ENCODE measurements around the gene PREX1.
"Not testable (repeated sequence)": the region's sequence is repeated elsewhere in the genome, so short reads cannot be mapped to it uniquely, and the experiment has no call there.

PREX1 gene

DNA sequence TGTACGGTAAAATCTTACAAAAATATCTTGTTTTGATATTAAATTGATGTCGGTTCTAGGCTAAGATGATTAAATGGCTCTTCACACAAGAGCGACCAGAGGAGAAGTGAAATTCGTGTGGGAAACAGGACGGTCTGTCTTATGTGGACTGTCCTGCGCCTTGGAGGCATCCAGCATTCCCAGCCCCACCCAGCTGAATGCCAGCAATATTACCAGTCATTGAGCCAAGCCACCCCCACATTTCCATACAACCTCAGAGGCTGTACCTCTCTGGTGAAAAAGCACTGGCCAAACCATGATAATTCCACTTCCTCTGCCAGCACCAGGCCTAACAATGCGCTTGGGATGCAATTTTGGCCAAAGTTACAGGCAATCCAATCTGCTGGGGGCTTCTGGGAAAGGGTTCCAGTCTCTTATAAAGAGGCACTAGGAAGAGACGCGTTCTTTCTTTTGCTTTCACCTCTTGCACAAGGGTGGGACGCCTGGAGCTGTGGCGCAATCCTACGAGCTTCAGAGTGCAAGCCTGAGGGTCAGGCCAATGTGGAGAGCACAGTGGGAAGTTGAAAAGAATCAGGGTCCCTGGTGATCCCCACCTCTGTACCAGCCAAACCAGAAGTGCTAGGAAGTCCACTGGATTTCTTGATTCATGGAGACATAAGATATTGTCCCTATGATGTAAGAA, 213.1 kb downstream of the PREX1 start:
- no peak for DNase-seq

DNA sequence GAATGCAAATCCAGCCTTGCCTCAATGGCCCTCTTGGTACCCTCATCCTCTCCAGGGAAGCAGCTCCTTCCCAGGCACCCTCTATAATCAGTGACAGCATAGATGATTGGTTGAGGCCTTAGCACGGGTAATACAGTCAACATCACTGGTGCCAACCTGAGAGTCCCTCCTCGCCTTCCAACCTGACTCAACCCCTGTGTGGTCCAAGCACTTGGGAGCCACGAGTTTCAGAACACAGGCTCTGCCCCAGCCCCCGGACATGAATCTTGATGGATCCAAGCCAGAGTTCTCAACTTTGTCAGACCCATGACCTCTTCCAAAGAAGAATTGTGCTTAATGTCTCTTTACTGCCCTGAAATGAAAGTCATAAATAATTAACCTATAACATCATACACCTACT, 213.9 kb downstream of the PREX1 start:
- DNase-seq = no peak

DNA sequence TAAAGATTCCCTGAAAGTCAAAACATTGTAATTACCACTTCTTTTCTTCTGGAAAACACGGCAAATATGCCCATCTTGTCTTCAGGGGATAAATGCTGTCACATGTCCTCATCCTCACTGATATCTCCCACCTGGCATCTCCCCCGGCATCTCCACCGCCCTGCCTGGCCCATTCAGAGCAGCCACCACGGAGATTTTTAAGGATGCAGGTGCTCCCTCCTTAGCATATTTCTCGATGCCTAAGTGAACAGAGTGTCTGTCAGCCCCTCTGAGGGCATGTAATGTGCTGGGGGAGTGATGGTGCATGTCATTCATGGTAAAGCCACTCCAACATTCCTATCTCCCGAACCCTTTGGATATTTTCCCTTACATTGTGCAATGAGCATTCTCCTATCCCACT, 215.5 kb downstream of the PREX1 start:
- no peak for DNase-seq

DNA sequence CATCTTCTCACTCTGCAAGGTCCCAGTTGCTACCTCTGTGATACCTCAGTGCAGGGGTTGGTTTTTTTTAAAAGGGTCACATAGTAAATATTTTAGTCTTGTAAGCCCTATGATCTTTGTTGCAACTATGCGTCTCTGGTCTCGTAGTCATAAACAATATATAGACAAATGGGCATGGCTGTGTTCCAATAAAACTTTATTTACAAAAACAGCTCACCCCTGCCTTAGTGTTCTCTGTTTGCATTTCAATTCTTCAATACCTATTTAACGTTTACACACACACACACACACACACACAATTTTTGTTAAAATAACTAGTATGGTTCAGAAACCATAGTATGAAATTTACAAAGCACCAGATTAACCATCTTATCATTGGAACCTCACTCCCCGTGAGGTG, 216.8 kb downstream of the PREX1 start:
- no peak for DNase-seq

DNA sequence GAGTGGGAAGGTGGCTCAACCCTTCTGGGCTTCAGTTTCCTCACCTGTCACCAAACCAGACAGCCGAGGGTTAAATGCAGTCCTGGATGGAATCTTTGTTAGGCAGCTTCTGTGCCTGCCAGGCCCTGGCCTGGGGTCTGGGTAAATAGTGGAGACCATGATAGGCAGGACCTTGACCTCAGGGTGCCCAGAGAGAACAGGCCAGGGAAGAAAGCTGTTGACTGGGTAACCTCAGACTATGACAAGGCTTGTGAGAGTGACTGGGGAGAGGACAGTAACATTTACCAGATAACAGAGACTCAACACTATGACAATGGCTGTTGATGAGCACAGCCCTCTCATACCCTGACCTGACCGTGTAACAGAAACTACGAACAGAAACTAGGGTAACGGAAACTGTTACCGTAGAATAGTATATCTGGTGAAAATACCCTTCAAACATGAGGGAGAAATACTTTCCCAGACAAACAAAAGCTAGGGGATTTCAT, 218.3 kb downstream of the PREX1 start:
- DNase-seq = no peak

DNA sequence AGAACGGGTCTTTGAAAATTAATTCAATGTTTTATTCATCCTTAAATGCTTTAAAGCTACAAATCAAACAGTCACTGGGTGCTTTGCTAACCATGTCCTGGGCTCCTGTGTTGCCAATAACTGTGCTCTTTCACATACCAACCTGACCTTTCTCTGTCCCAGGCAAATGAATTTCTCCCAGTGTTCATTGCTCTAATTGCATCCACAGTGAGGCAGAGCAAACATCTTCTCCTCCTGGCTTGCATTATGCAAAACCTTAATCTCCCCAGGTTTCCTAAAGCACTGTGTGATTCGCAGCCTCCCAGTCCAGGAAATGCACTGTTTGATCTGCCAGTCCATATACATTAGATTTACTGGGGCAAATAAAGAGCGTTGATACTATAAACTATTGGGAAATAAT, 219.0 kb downstream of the PREX1 start:
- DNase-seq = no peak

DNA sequence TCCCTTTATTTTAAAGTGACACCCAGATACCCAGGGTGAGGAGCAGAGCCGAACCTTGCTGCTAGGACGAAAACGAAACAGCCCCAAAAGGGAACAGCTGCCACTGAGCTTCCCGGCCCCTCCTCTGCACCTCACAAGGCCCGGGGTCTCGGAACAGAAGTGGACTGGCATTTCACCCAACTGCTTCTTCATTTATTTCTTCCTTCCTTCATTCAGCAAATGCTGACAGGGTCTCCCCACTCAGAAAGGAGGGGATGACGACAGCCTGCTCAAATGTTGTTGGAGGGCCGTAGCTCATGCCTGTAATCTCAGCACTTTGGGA, 220.3 kb downstream of the PREX1 start:
- DNase-seq = no peak

DNA sequence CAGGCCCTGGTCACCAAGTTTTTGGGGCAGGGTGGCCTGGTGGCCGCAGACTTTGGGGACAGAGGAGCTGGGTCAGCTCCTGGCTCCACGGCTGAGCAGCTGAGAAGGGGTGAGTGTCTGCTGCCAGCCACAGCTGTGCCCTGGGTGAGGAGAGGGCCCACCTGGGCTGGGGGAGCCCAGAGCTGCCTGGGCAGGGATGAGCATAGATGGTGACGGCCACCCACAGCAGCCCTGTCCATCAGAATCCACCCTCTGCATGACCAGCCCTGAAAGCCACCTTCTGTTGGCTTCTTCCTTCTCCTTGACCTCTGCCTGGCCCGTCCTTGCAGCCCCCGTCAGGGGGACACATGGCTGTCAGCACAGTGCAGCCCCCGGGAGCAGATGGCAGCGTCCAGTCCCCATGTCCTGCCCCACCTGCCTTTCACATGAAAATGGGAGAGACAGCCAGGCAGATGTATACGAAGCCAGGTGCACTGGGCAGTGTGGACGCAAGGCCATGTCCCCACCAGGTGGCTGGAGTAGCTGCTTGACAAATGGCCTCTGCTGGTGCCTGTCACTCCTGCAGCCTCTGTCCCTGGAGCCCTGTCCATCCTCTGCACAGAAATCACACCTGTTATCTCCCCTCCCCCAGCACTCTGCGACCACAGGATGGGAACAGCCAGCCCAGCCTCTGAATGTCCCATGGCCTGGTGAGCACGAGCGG, 220.8 kb downstream of the PREX1 start:
- no peak for DNase-seq

DNA sequence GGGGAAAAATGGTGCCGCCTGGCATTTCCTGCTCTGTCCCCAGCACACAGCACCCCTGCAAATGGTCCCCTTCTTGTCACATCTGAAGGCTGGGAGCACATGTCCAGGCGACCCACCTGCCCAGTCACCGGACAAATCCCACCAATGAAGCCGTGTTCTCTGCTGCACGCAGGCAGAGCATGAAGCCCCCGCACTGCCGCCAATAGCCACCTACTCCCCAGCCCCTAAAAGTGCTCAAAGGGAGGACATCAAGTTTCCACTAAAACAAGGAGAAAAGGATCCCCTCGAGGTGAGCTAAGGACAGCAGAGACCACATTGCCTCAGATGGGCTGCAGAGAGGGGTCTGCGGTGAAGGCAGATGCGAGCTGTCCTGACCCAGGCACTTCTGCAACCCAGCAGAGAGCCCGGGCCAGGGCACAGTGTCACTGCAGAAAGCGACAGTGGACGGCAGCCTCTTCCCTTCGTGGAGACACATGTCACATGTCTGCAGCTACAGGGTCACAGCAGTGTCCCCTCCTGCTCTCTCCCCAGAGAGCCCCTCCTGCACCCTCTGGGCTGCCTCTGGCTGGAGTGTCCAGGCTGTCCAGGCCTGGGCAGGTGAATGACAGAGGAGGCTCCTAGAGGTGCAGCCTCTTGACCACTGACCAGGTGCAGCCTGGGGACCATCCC, 221.5 kb downstream of the PREX1 start:
- no peak for DNase-seq

DNA sequence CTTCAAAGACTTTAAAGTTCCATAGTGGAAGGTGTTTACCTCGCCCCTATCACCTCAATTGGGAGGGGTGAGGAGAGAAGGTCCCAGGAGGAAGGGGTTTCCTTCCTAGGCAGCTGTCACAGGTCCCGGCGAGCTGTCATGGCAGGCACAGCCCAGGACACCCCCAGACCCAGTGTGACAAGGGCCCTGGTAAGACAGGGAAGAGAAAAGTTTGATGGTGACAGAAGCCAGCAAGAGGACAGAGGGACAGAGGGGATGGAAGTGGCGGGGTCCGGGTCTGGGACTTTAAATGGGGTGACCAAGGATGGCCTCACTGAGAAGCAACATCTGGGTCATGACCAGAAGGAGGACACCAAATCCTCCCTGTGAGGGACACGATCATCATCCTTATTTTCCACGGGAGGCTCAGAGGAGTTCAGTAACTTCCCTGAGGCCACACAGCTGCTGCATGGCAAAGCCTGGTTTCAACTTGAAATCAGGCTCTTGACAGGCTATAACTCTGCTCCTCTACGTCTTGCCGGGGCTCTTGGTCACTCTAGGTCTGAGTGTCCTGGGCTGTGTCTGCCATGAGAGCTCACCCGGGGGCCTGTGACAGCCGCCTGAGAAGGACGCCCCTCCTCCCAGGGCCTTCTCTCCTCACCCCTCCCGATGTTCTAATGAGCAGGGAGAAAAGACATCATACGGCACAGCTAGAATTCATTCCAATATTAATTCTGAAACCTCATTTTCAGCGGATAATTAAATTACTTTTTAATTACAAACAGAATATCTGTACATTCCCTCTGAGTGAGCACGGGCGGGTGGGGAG, 222.2 kb downstream of the PREX1 start:
- no peak for DNase-seq

DNA sequence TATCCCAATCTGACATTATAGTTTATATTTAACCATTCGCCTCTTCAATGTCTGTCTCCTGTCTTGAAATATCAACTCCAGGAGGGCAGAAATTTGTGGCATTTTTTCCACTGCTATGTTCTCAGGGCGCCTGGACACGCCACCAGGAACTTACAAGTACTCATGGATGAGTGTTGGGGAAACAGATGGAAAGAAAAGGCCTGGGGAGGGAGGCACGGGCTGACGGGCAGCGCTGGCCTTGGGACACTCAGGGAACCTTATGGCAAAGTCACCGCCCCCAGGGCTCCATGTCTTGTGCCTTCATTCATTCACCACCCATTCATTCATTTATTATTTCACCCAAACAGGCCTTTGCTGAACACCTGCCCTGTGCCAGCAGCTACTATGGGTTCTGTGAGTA, 222.9 kb downstream of the PREX1 start:
- no peak for DNase-seq

DNA sequence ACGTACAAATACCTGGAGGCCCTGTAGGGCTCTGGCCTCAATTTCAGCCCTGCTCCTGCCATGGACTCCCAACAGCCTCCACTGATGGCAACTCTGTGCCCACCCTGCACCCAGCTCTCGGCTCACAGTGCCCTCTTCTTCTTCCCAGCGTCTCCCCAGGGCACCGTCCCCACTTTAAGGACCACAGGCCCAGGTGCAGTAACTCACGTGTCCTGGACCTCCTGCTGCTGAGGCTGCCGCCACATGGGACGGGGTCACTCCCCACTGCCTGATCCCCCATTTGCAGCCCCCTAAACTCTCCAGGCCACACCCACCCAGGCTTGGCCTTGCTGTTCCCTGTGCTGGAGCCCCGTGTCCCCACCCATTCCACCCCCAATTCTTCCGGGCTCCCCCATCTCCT, 223.4 kb downstream of the PREX1 start:
- DNase-seq = no peak

DNA sequence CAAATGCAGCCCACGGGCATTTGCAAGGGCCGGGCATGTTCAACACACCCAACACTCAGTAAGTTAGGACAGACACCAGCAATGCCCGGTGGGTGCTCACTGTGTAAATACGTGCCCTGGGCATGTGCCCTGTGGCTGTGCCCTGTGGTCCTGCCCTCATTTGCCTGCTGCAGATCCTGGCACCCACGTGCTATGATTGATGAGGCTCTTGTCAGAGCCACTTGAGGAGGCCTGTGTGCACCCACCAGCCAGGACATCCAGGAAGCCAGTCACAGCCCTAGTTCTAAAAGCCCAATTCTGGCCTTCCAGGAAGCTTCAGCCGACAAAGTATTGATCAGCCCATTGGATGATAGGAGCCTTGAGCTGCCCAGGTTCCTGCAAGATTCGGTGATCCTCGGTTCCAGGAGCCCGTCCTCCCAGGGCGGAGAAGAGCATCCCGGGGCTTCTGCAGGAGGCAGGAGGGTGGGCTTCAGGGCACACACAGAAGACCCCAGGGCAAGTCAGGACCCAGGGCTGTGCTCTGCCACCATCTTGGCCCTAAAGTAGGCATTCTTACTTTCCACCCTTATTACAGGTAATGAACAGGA, 223.9 kb downstream of the PREX1 start:
- DNase-seq = no peak

DNA sequence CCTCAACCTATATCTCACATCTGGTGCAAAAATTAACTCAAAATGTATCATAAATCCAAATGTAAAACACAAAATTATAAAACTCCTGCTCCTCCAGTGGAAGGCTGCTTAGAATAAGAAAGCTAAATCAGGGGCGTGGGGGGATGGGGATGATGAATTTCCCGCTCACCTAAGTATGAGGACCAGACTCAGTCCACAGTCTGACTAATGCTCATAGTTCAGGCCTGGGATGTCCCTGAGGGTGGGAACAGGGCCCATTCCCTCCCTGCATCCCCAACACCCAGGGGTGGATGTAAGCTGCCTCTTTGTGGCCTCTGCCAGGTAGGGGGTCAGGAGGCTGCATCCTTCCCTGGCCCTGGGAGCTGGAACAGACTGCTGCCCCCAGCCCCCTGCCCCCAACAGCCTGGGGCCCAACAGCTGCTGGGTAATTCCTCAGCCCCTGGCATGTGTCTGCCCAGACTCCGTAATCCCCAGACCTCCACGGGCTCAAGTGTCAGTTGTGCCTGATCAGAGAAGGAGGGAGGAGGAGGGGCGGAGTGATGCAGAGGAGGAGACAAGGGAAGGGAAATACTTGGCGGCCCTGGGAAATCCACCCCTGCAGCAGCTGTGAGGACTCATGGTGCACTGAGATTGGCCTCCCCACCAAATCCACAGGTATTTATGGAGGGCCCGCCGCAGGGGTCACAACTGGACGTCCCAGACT, 224.5 kb downstream of the PREX1 start:
- peak; percentile 59 for DNase-seq

DNA sequence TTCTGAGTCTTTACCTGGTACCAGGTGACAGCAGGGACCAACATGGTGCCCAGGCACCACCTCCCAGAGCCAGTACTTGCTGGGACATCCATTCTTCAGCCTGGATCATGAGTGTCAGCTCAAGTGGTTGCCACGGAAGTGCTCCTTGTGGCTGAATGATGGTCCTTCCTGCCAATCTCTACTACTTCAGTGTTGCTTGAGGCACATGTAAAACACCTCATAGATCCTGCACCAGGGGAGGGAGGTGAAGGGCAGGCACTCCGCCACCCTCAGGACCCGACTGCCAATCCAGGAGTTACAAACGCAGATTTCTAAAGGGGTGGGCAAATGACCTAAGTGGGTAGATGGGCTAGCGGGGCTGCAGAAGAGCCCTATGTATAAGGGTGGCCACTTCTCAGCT, 226.0 kb downstream of the PREX1 start:
- no peak for DNase-seq

DNA sequence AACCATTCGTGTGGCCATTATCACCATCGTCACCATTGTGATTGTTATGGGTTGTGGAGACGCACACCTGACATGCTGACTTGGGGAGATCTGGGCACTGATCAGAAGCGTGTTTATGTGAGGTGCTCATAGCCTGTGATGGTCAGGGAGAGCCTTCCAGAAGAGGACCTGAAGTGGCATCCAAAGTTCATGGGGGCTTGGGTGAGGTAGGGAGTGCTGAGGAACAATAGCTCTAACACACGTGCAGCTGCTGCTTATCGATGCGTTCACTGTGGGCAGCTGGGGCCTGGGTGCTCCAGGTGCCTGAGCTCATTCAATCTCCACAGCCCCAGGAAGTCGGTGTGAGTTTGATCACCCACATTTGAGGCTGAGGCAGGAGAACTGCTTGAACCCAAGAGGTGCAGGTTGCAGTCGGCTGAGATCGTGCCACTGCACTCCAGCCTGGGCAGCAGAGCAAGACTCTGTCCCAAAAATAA, 227.3 kb downstream of the PREX1 start:
- no peak for DNase-seq

DNA sequence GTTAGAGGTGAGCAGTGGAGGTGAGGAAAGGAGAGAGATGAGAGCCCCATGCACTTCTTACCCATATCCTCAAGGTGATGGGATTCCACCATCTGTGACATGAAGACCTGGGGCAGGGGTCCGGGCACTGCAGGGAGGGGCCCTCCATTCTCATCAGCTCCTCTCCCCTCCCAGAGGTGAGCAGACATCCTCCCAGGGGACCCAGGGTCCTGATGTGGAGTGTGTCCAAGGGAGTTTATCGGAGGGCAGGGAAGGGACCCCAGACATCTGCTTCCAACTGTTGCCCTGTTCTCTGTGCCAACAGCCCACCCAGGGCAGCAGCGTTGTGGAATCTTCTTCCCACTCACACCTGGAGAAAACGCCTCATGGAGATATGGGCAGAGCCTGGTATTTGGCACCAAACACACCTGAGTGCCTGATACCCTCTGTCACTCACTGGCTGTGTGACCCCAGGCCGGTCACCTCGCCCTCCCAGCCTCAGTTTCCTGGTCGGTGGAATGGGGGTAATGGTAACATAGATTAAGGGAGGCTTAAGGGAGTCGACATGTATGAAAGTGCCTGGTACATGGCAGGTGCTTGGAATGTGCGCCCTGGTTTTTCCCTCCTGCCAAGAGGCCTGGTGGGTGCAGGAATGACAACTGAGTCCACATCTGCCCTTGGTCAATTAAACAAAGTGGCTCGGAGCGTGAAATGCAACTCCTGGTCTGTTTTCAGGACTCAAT, 227.9 kb downstream of the PREX1 start:
- no peak for DNase-seq

DNA sequence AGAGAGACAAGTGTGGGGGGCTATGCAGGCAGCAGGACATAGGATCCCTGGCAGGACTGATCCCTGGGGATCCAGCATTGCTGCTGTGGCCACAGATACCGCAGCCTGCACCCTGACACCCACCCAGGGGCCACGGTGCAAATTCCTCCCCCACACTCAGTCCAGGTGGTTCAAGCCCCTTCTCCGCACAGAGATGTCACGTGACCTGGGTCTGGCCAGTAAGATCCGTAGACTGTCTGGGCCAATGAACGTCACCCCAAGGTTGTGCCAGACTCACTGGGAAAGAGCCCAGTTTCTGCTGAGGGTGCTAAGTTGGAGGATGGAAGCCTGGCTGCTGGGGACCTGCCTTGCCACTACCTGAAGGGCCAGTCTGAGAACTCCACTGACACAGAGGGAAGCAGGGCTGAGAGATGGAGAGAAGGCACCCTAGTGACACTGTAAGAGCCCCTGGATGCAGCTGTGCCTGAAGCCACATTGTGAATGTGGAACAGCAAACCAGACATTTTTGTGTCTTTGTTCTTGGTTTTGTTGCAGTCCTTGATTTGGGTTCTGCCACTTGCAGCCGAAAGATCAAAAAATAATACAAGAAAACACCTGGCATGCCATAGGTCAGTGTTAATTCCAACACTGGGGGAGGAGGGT, 228.6 kb downstream of the PREX1 start:
- DNase-seq = no peak

DNA sequence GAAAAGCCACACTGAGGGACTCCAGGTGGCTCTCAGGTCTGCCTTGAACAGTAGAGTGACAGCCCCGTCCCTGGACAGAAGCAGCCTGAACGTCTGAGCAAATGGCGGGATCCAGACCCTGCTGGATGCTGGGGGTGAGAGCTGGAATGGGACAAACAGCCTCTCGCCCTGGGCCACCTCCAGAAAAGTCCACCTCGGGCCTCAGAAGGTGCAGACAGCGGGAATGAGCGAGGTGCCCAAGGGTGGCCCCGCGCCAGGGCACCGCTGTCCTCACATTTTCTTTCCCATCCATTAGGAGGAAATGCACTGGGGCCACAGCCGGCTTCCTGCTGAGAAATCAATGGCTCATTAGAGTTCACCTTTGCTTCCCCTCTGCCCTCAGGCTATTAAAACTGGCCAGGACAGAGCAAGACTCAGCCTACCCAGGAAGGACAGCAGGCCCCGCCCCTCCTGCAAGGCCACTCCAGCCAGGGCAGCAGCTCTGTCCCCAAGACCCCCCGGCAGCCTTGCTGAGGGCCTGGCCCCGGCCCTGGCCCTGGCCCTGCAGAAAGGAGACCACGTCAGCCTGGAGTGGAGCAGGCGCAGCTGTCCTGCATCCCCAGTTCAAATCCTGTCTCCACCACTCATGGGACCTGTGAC, 229.4 kb downstream of the PREX1 start:
- not testable (repeated sequence) for DNase-seq

DNA sequence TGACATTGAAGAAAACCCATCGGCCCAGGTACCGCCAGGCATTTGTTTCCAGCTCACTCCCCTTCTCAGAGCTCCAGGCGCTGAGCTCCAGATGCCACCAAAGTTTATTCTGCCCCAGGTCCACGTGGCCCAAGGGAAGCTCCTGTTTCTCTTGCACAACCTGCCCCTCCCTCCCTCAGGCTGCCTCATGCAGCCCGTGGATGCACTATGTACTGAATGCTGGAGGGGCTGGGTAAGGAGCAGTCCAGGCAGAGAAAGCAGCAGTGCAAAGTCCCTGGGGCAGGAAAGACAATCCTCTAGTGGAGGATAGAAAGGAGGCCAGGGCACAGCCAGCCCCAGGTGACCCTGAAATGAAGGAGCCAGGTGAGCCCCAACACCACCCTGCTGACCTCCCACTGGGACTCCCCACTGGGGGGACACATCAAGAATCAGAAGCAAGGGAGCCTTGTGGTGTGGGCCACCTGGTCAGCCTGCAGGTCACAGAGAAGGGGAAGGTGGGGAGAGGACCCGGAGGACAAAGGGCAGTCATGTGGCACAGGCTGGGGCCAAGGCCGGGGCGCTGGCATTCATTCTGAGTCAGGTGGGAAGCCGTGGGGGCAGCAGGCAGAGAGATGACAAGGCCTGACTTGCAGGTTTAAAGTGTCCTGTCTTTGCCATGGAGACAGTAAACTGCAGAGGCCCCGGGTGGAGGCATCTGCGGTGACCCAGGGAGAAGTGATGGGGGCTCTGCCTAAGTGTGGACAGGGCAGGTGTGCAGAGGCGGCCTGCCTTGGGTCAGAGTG, 230.1 kb downstream of the PREX1 start:
- DNase-seq = no peak

All from femur (tissue), 1 donor.